K562 (cell line): ENCODE measurements around the gene HPCAL1.

Source experiments
- CHCHD3 ChIP-seq: fragments of 250-450 bp; sonication (Bioruptor Pico); IDR thresholded peaks from 2 replicates; pipeline ENCODE4 v2.1.2; 2022; ENCODE audit warnings: mild to moderate bottlenecking
- POLR2AphosphoS2 ChIP-seq: IDR thresholded peaks from 2 replicates; pipeline ENCODE4 v1.6.1; 2012; ENCODE audit warnings: low read length, improper control_type of control experiment
- SETDB1 ChIP-seq: IDR thresholded peaks from one replicate; pipeline ENCODE4 v1.6.1; 2012; ENCODE audit warnings: low read length, control low read depth, inconsistent platforms
- TF ChIP-seq, protein P1 (sequence below), 3 experiments: IDR thresholded peaks in 2 of 3; conservative IDR thresholded peaks in 1 of 3; 2 replicates each; pipeline ENCODE4 v1.5.1; 2011 to 2012; ENCODE audit warnings: low read length in 3 of 3, mild to moderate bottlenecking in 3 of 3, control low read depth in 2 of 3, improper control_type of control experiment in 1 of 3, inconsistent platforms in 1 of 3, low read depth in 1 of 3, mixed read lengths in 1 of 3, moderate library complexity in 1 of 3; ENCODE audit not compliant: insufficient read depth in 2 of 3

DNA sequence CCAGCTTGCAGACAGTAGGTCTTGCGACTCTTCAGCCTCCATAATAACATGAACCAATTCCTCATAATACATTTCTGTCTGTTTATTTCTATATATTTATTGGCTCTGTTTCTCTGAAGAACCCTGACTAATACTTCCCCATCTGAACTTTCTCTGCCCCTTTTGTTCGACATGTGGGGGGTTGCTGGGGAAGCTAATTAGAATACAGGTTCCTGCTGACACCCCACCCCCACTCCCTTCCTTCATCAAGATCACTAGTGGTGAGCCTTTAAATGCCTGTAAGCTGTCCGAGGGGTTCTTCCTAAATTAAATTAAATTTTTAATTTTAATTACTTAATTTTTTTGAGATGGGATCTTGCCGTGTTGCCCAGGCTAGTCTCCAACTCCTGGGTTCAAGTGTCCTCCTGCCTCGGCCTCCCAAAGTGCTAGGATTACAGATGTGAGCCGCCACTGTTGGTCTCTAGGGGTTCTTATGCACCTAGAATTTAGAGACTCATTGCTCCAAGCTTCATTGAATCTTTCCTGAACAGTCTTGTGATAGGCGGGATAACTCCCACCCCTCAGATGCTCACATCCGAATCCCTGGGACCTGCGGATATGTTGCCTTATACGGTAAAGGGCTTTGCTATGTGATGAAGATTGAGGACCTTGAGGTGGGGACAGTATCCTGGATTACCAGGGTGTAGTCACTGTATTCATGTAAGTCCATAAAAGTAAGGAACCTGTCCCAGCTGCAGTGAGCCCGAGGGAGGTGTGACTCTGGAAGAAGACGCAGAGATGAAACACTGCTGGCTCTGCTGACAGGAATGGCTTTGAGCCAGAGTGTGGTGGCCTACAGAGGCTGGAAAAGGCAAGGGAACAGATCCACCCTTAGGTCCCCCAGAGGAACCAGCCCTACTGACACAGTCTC lies 26.2 kb downstream of the HPCAL1 start:
- no peak for TF ChIP-seq SETDB1
- no peak for TF ChIP-seq POLR2AphosphoS2
- TF ChIP-seq, protein P1, sequence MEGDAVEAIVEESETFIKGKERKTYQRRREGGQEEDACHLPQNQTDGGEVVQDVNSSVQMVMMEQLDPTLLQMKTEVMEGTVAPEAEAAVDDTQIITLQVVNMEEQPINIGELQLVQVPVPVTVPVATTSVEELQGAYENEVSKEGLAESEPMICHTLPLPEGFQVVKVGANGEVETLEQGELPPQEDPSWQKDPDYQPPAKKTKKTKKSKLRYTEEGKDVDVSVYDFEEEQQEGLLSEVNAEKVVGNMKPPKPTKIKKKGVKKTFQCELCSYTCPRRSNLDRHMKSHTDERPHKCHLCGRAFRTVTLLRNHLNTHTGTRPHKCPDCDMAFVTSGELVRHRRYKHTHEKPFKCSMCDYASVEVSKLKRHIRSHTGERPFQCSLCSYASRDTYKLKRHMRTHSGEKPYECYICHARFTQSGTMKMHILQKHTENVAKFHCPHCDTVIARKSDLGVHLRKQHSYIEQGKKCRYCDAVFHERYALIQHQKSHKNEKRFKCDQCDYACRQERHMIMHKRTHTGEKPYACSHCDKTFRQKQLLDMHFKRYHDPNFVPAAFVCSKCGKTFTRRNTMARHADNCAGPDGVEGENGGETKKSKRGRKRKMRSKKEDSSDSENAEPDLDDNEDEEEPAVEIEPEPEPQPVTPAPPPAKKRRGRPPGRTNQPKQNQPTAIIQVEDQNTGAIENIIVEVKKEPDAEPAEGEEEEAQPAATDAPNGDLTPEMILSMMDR (IDR thresholded peaks at IDR 0.05 in 2 of 3, conservative IDR thresholded peaks at IDR 0.05 in 1 of 3; ENCODE audit: insufficient read depth in 2 of 3, low read depth in 1 of 3, low read length in 3 of 3), result no peak
- TF ChIP-seq CHCHD3 (CRISPR knock-in tag), result no peak
